Heart left ventricle (tissue), 13 donors: ENCODE results near the gene TRABD2A.

ENCODE experiments used
- CTCF ChIP-seq, 12 donors: fragments of 200-600 bp; sonication (generic) in 4 of 12; IDR thresholded peaks; one replicate each; pipeline versions ENCODE4 v1.5.0 to v1.8.0; 2018 to 2022; ENCODE audit warnings: antibody characterized with exemption in 12 of 12, mild to moderate bottlenecking in 5 of 12
- POLR2A ChIP-seq, 2 donors: fragments of 450-650 bp; IDR thresholded peaks; one replicate each; pipeline ENCODE4 v1.6.1; 2017; ENCODE audit warnings: antibody characterized with exemption in 2 of 2, mild to moderate bottlenecking in 2 of 2, moderate library complexity in 2 of 2
- donor health status: ischemic (EF 13 %, LVEDD 7.1; RV severe dilation, severe dysfunction).
- donor health status: DM: no; HTN: yes; CAD: no.
- donor health status: DM: no; HTN: no; CAD: no.
- donor health status: ischemic (EF 25% LVEDD 6.9; RV normal size, moderate dysfunction).
- donor health status: ischemic (EF 25% LVEDD 5.7; RV mildly dilated, moderate dysfunction).
- donor health status: ischemic (EF 35%, LVEDD 5.7; RV mildly dilated, moderate dysfunction).
- donor health status: nonischemic (EF 11% LVEDD 7.7; RV severe dilation, severe dysfunction).
- donor health status: DM: yes; HTN: yes; CAD: no.
- donor health status: PGD.
- donor health status: ischemic (EF 29% LVEDD 5.4; RV normal size, mild dysfunction).
- donor health status: nonischemic (EF 23%, LVEDD 6.1; RV moderate dilation, normal function).

- no peak for TF ChIP-seq CTCF (IDR thresholded peaks at IDR 0.05)
- no peak for TF ChIP-seq POLR2A (IDR thresholded peaks at IDR 0.05)
Measured at GRCh38 chr2:84896567-84896966, 15.7 kb upstream of the TRABD2A start.
